C4-2B (cell line): Measurements from ENCODE around the gene CALM3.

Source experiments
- ZFX ChIP-seq: fragments of 450-650 bp; IDR thresholded peaks from 2 replicates; pipeline ENCODE4 v1.6.1; 2017
- TF ChIP-seq, protein P1 (sequence below): fragments of 450-650 bp; conservative IDR thresholded peaks from 2 replicates; pipeline ENCODE4 v1.5.1; 2017; ENCODE audit warnings: mild to moderate bottlenecking

DNA sequence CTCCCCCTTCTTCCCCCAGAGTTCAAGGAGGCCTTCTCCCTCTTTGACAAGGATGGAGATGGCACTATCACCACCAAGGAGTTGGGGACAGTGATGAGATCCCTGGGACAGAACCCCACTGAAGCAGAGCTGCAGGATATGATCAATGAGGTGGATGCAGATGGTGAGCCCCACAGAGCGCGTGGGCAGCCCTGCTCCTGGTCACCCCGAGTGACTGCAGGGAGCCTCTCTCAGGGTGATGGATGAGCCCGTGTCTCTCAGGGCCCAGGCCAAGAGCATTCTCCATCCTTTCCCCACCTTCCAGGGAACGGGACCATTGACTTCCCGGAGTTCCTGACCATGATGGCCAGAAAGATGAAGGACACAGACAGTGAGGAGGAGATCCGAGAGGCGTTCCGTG, 7.0 kb downstream of the CALM3 start:
- TF ChIP-seq, protein P1, sequence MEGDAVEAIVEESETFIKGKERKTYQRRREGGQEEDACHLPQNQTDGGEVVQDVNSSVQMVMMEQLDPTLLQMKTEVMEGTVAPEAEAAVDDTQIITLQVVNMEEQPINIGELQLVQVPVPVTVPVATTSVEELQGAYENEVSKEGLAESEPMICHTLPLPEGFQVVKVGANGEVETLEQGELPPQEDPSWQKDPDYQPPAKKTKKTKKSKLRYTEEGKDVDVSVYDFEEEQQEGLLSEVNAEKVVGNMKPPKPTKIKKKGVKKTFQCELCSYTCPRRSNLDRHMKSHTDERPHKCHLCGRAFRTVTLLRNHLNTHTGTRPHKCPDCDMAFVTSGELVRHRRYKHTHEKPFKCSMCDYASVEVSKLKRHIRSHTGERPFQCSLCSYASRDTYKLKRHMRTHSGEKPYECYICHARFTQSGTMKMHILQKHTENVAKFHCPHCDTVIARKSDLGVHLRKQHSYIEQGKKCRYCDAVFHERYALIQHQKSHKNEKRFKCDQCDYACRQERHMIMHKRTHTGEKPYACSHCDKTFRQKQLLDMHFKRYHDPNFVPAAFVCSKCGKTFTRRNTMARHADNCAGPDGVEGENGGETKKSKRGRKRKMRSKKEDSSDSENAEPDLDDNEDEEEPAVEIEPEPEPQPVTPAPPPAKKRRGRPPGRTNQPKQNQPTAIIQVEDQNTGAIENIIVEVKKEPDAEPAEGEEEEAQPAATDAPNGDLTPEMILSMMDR: no peak
- no peak for TF ChIP-seq ZFX
